ENCODE data around the gene AMFR. TPM values are rescaled to one million over a fixed set of nuclear protein-coding genes. Genes with fewer than 3 reads are reported as not detected.

Gene AMFR
- total RNA-seq, 2 experiments from 2014 or later = 35.9 to 41.6 TPM

- ATAC-seq = no peak
- no peaks in the 10 kb centered on the region for H3K9me3 Mint-ChIP-seq
- POLR2A ChIA-PET = no interaction called here
- H3K4me3 Mint-ChIP-seq = no peak overlapping the region
- no peak overlapping the region for H3K27ac Mint-ChIP-seq
- H3K4me1 Mint-ChIP-seq (ENCODE audit: low read depth) = peaks cover 3% of the 10 kb centered on the region
- no peaks in the 10 kb centered on the region for H3K36me3 Mint-ChIP-seq (ENCODE audit: low read depth)
- DNase-seq = no peak
- intact Hi-C loops (cut with micrococcal nuclease) = no loop called here
- H3K27me3 Mint-ChIP-seq = peaks cover 4% of the 10 kb centered on the region
- no peak for TF ChIP-seq CTCF (IDR thresholded peaks at IDR 0.05)
- CTCF ChIA-PET = interaction anchor here (1.0 to 3.4 kb wide), 5 partner anchors 11 to 375 kb away, joined by 3 to 25 read pairs (median 4); no protein-coding TSS in a partner anchor
Measured at GRCh38 chr16:56320811-56321558, 104.4 kb downstream of the AMFR start.

GRCh38 chr16:56320056-56320455 is 105.3 kb downstream of the AMFR start:
- POLR2A ChIA-PET = no interaction called here
- no peak for DNase-seq
- H3K4me3 Mint-ChIP-seq = no peak overlapping the region
- no peak for ATAC-seq
- no peak for TF ChIP-seq CTCF (IDR thresholded peaks at IDR 0.05)
- peaks cover 4% of the 10 kb centered on the region for H3K27me3 Mint-ChIP-seq
- CTCF ChIA-PET = interaction anchor here (1.1 to 3.4 kb wide), 6 partner anchors 10 to 855 kb away, joined by 3 to 55 read pairs (median 10); no protein-coding TSS in a partner anchor
- peaks cover 3% of the 10 kb centered on the region for H3K4me1 Mint-ChIP-seq (ENCODE audit: low read depth)
- no peaks in the 10 kb centered on the region for H3K9me3 Mint-ChIP-seq
- no peaks in the 10 kb centered on the region for H3K36me3 Mint-ChIP-seq (ENCODE audit: low read depth)
- H3K27ac Mint-ChIP-seq = no peak overlapping the region
- intact Hi-C loops (cut with micrococcal nuclease) = no loop called here

GRCh38 chr16:56319376-56319775 is 106.0 kb downstream of the AMFR start:
- intact Hi-C loops (cut with micrococcal nuclease) = loop anchor here (2.0 to 5.0 kb wide), 3 partner anchors 77 to 375 kb away; no protein-coding TSS in a partner anchor
- Mint-ChIP-seq H3K27ac (no peak overlapping the region), H3K9me3 (no peaks in the 10 kb centered on the region), H3K36me3 (ENCODE audit: low read depth) (no peaks in the 10 kb centered on the region), H3K27me3 (peaks cover 4% of the 10 kb centered on the region), H3K4me3 (no peak overlapping the region), H3K4me1 (ENCODE audit: low read depth) (peaks cover 3% of the 10 kb centered on the region)
- TF ChIP-seq CTCF (IDR thresholded peaks at IDR 0.05) = no peak
- POLR2A ChIA-PET = interaction anchor here (1.3 kb wide), 1 partner anchor 21 kb away, joined by 3 read pairs; no protein-coding TSS in a partner anchor
- CTCF ChIA-PET = interaction anchor here (1.0 to 3.4 kb wide), 15 partner anchors 11 to 854 kb away, joined by 3 to 55 read pairs (median 5); no protein-coding TSS in a partner anchor
- DNase-seq = no peak
- ATAC-seq = no peak

DNA sequence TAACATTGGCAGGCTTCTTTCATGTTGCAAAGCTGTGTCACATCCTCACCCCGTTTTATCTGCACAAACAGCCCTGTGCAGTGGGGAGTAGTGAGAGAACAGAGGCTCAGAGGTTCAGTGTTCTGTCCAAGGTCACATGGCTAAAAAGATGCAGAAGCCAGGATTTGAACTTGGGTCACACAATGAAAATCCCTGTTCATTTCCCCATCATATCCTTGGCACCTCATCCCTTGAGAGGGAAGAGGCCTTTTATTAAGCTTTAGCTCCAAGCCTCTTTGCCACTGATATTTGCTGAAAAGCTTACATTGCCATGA is 106.6 kb downstream of the AMFR start:
- ChIA-PET POLR2A (interaction anchor here (1.3 kb wide), 1 partner anchor 22 kb away, joined by 3 read pairs; no protein-coding TSS in a partner anchor), CTCF (interaction anchor here (0.6 to 3.4 kb wide), 34 partner anchors 8 to 854 kb away, joined by 3 to 55 read pairs (median 4); no protein-coding TSS in a partner anchor)
- Mint-ChIP-seq H3K36me3 (ENCODE audit: low read depth) (no peaks in the 10 kb centered on the region), H3K4me3 (no peak overlapping the region), H3K9me3 (no peaks in the 10 kb centered on the region), H3K27me3 (peaks cover 4% of the 10 kb centered on the region), H3K4me1 (ENCODE audit: low read depth) (peaks cover 3% of the 10 kb centered on the region), H3K27ac (no peak overlapping the region)
- ATAC-seq = no peak
- no peak for DNase-seq
- no peak for TF ChIP-seq CTCF (IDR thresholded peaks at IDR 0.05)
- intact Hi-C loops (cut with micrococcal nuclease) = loop anchor here (2.0 to 5.0 kb wide), 3 partner anchors 76 to 374 kb away; no protein-coding TSS in a partner anchor

Data from activated CD8-positive, alpha-beta T cell treated with anti-CD3 and anti-CD28 coated beads for 36 hours (primary cell).